CD14-positive monocyte (primary cell): ENCODE measurements around the gene STAM. TPM values are rescaled to one million over a fixed set of nuclear protein-coding genes. Genes with fewer than 3 reads are reported as not detected.

Source experiments
- DNase-seq, 3 donors: peaks; one replicate each; pipeline ENCODE4 v3.0.0-alpha.2; 2011 to 2022
- H2AFZ ChIP-seq: 2 replicates; pipeline ENCODE4 v1.6.0; 2012; ENCODE audit warnings: mild to moderate bottlenecking, low read depth, low read length, inconsistent platforms; ENCODE audit not compliant: insufficient read depth, poor library complexity, severe bottlenecking
- H3K27ac ChIP-seq, 2 donors: 1 replicate in 1 of 2; 2 replicates in 1 of 2; pipeline ENCODE4 v1.5.1; 2012 to 2013; ENCODE audit warnings: low read length in 2 of 2, control low read depth in 1 of 2, inconsistent platforms in 1 of 2, low read depth in 1 of 2, mild to moderate bottlenecking in 1 of 2
- H3K27me3 ChIP-seq, 2 donors: one replicate each; pipeline versions ENCODE4 v1.6.0 to v1.6.1; 2011 to 2013; ENCODE audit warnings: low read length in 2 of 2; ENCODE audit not compliant: control insufficient read depth in 2 of 2, insufficient read depth in 2 of 2
- H3K36me3 ChIP-seq, 2 donors: replicated peaks in 1 of 2; 1 replicate in 1 of 2; 2 replicates in 1 of 2; pipeline versions ENCODE4 v1.5.1 to v1.6.1; 2012 to 2013; ENCODE audit warnings: low read length in 2 of 2, control low read depth in 1 of 2, inconsistent platforms in 1 of 2, mild to moderate bottlenecking in 1 of 2; ENCODE audit not compliant: insufficient read depth in 2 of 2, control insufficient read depth in 1 of 2
- H3K4me1 ChIP-seq, 2 donors: 1 replicate in 1 of 2; 2 replicates in 1 of 2; pipeline versions ENCODE4 v1.5.1 to v1.6.1; 2012 to 2013; ENCODE audit warnings: low read length in 2 of 2, control low read depth in 1 of 2, inconsistent platforms in 1 of 2, mild to moderate bottlenecking in 1 of 2, moderate library complexity in 1 of 2; ENCODE audit not compliant: insufficient read depth in 2 of 2, control insufficient read depth in 1 of 2
- H3K4me2 ChIP-seq: replicated peaks from 2 replicates; pipeline ENCODE3; 2012; ENCODE audit warnings: low read length, moderate library complexity, mild to moderate bottlenecking; ENCODE audit not compliant: poor library complexity, severe bottlenecking; ENCODE audit errors: extremely low read depth
- H3K4me3 ChIP-seq, 3 experiments: fragments of 200-600 bp in 1 of 3; sonication (generic) in 1 of 3; replicated peaks in 1 of 3; 1 replicate in 2 of 3; 2 replicates in 1 of 3; pipeline ENCODE4 v1.5.1; 2011 to 2013; ENCODE audit warnings: low read length in 3 of 3, mild to moderate bottlenecking in 3 of 3, control low read depth in 2 of 3, low read depth in 2 of 3, inconsistent platforms in 1 of 3, moderate library complexity in 1 of 3
- H3K79me2 ChIP-seq: 2 replicates; pipeline ENCODE4 v1.6.0; 2012; ENCODE audit warnings: mild to moderate bottlenecking, control low read depth, inconsistent platforms, low read length, moderate library complexity; ENCODE audit not compliant: insufficient read depth
- H3K9ac ChIP-seq: 2 replicates; pipeline ENCODE4 v1.6.0; 2017; ENCODE audit warnings: low read length, mild to moderate bottlenecking; ENCODE audit not compliant: insufficient read depth, poor library complexity, severe bottlenecking
- H3K9me3 ChIP-seq, 2 donors: replicated peaks in 1 of 2; 1 replicate in 1 of 2; 2 replicates in 1 of 2; pipeline versions ENCODE4 v1.5.1 to v1.6.1; 2012 to 2013; ENCODE audit warnings: low read length in 2 of 2, control low read depth in 1 of 2; ENCODE audit not compliant: control insufficient read depth in 1 of 2, insufficient read depth in 1 of 2
- H4K20me1 ChIP-seq: 2 replicates; pipeline ENCODE4 v1.6.0; 2012; ENCODE audit warnings: mild to moderate bottlenecking, low read length, control low read depth, moderate library complexity; ENCODE audit not compliant: insufficient read depth
- H3K27ac Mint-ChIP-seq, 7 donors: one replicate each; pipeline ENCODE4 v1.8.0; 2020; ENCODE audit warnings: mild to moderate bottlenecking in 7 of 7, mixed read lengths in 7 of 7, moderate library complexity in 6 of 7, inconsistent platforms in 2 of 7
- H3K27me3 Mint-ChIP-seq, 3 donors: one replicate each; pipeline ENCODE4 v1.8.0; 2021 to 2022; ENCODE audit warnings: low read depth in 3 of 3, mild to moderate bottlenecking in 3 of 3, mixed read lengths in 3 of 3, moderate library complexity in 3 of 3, inconsistent platforms in 1 of 3
- H3K36me3 Mint-ChIP-seq, 2 donors: one replicate each; pipeline ENCODE4 v1.8.0; 2020; ENCODE audit warnings: mixed read lengths in 2 of 2, inconsistent platforms in 1 of 2, mild to moderate bottlenecking in 1 of 2
- H3K4me1 Mint-ChIP-seq: one replicate; pipeline ENCODE4 v1.8.0; 2020; ENCODE audit warnings: mild to moderate bottlenecking, mixed read lengths
- H3K4me3 Mint-ChIP-seq, 2 donors: one replicate each; pipeline ENCODE4 v1.8.0; 2020; ENCODE audit warnings: mild to moderate bottlenecking in 2 of 2, mixed read lengths in 2 of 2, moderate library complexity in 1 of 2
- H3K9me3 Mint-ChIP-seq, 7 donors: one replicate each; pipeline ENCODE4 v1.8.0; 2020 to 2022; ENCODE audit warnings: mixed read lengths in 7 of 7, mild to moderate bottlenecking in 6 of 7, moderate library complexity in 6 of 7, inconsistent platforms in 2 of 7
- CTCF ChIP-seq: fragments of 200-600 bp; IDR thresholded peaks from one replicate; pipeline ENCODE4 v1.8.0; 2022; ENCODE audit warnings: antibody characterized with exemption, mild to moderate bottlenecking
- WGBS: methylation state at CpG from one replicate; pipeline ENCODE4 v1.1.5; 2013; ENCODE audit warnings: missing lambda C conversion rate; ENCODE audit not compliant: insufficient coverage; 5-methylcytosine and 5-hydroxymethylcytosine counted together
- intact Hi-C, 2 donors: fragments of 100-400 bp; cut with micrococcal nuclease; formaldehyde crosslinking; loops; one replicate each; pipeline versions ENCODE4 v1.15.0 to v1.15.1; 2023
- polyA plus RNA-seq, 3 donors: library from polyadenylated mRNA; depleted of rRNA in 1 of 3; unstranded in 2 of 3; stranded (reverse) in 1 of 3; fragments of 300-500 nt in 2 of 3; fragments of >200 nt in 1 of 3; fragmentation: Illumina TruSeq in 2 of 3; gene quantifications; 1 replicate in 2 of 3; 2 replicates in 1 of 3; pipeline ENCODE4 v1.2.3, GENCODE V29; 2012 to 2021

Gene STAM
- polyA plus RNA-seq, 3 donors = 5.5 to 16.4 (median 5.9) TPM

- Mint-ChIP-seq H3K27ac (no peak overlapping the region), H3K36me3 (no peaks in the 10 kb centered on the region), H3K27me3 (peaks cover 0 to 2% (median 0%) of the 10 kb centered on the region in 3 donors), H3K9me3 (no peaks in the 10 kb centered on the region), H3K4me3 (no peak overlapping the region), H3K4me1 (peaks cover 6% of the 10 kb centered on the region)
- H3K9me3 ChIP-seq = no peaks in the 10 kb centered on the region
- intact Hi-C loops = no loop called here
- H3K4me3 ChIP-seq = no peak overlapping the region
- H3K27me3 ChIP-seq = no peaks in the 10 kb centered on the region
- H3K27ac ChIP-seq = no peak overlapping the region
- no peak for TF ChIP-seq CTCF
- no peak overlapping the region for H2AFZ ChIP-seq
- no peak overlapping the region for H3K9ac ChIP-seq
- no peaks in the 10 kb centered on the region for H3K79me2 ChIP-seq
- no peaks in the 10 kb centered on the region for H4K20me1 ChIP-seq
- no peak for DNase-seq
- H3K4me2 ChIP-seq = no peak overlapping the region
- H3K4me1 ChIP-seq = no peaks in the 10 kb centered on the region
- no peaks in the 10 kb centered on the region for H3K36me3 ChIP-seq
- WGBS = 52% methylated on average over 4 of the region's 15 CpGs
These were observed 91.4 kb downstream of the STAM start for GRCh38 chr10:17735166-17735941.

- intact Hi-C loops = no loop called here
- Histone ChIP-seq H3K27me3 (no peaks in the 10 kb centered on the region), H4K20me1 (no peaks in the 10 kb centered on the region), H3K27ac (no peak overlapping the region), H3K4me1 (no peaks in the 10 kb centered on the region), H3K9ac (no peak overlapping the region), H3K4me2 (no peak overlapping the region), H2AFZ (no peak overlapping the region), H3K4me3 (no peak overlapping the region), H3K79me2 (no peaks in the 10 kb centered on the region), H3K9me3 (no peaks in the 10 kb centered on the region), H3K36me3 (no peaks in the 10 kb centered on the region)
- Mint-ChIP-seq H3K4me3 (no peak overlapping the region), H3K27ac (peak overlapping the region in 1 of 7 donors; percentile 35), H3K36me3 (no peaks in the 10 kb centered on the region), H3K4me1 (peaks cover 6% of the 10 kb centered on the region), H3K9me3 (no peaks in the 10 kb centered on the region), H3K27me3 (peaks cover 0 to 2% (median 0%) of the 10 kb centered on the region in 3 donors)
- no peak for TF ChIP-seq CTCF
- WGBS = 91% methylated on average over 1 of the region's 2 CpGs
- DNase-seq = no peak
These were observed 92.3 kb downstream of the STAM start for GRCh38 chr10:17736223-17736622.
